Mesenchymal stem cell (in vitro differentiated cells and primary cell): ENCODE measurements around the gene B3GNT2.

Experiments used
- DNase-seq: peaks from one replicate; pipeline ENCODE4 v3.0.0-alpha.2; 2013
- H2AFZ ChIP-seq: one replicate; pipeline ENCODE4 v1.6.1; 2013; ENCODE audit warnings: low read depth, mild to moderate bottlenecking, control low read depth, inconsistent platforms, low read length, moderate library complexity
- H2AK5ac ChIP-seq: 2 replicates; pipeline ENCODE4 v1.6.1; 2013; ENCODE audit warnings: low read length, moderate library complexity, mild to moderate bottlenecking, inconsistent platforms; ENCODE audit not compliant: severe bottlenecking
- H2BK120ac ChIP-seq: one replicate; pipeline ENCODE4 v1.6.1; 2013; ENCODE audit warnings: low read depth, mild to moderate bottlenecking, inconsistent platforms, low read length, moderate library complexity
- H2BK12ac ChIP-seq, 2 experiments: one replicate each; pipeline ENCODE4 v1.6.1; 2013; ENCODE audit warnings: inconsistent platforms in 2 of 2, low read length in 2 of 2, mild to moderate bottlenecking in 2 of 2, moderate library complexity in 2 of 2, control low read depth in 1 of 2
- H2BK15ac ChIP-seq: one replicate; pipeline ENCODE4 v1.6.1; 2013; ENCODE audit warnings: mild to moderate bottlenecking, low read depth, inconsistent platforms; ENCODE audit not compliant: poor library complexity, severe bottlenecking
- H2BK5ac ChIP-seq: 2 replicates; pipeline ENCODE4 v1.6.1; 2013; ENCODE audit warnings: low read depth, mild to moderate bottlenecking, low read length, control low read depth, inconsistent platforms; ENCODE audit not compliant: poor library complexity, severe bottlenecking
- H3K14ac ChIP-seq, 2 experiments: one replicate each; pipeline ENCODE4 v1.6.1; 2013; ENCODE audit warnings: inconsistent platforms in 2 of 2, low read length in 2 of 2, control low read depth in 1 of 2, mild to moderate bottlenecking in 1 of 2, moderate library complexity in 1 of 2
- H3K18ac ChIP-seq, 2 experiments: one replicate each; pipeline ENCODE4 v1.6.1; 2013; ENCODE audit warnings: inconsistent platforms in 2 of 2, low read length in 2 of 2, control low read depth in 1 of 2, low read depth in 1 of 2, mild to moderate bottlenecking in 1 of 2
- H3K23ac ChIP-seq, 2 experiments: one replicate each; pipeline ENCODE4 v1.6.1; 2013; ENCODE audit warnings: inconsistent platforms in 2 of 2, low read length in 2 of 2, mild to moderate bottlenecking in 2 of 2, moderate library complexity in 2 of 2, control low read depth in 1 of 2
- H3K27ac ChIP-seq: 2 replicates; pipeline ENCODE4 v1.5.1; 2013; ENCODE audit warnings: mild to moderate bottlenecking, moderate library complexity, low read length, control low read depth, inconsistent platforms; ENCODE audit not compliant: poor library complexity, severe bottlenecking
- H3K27me3 ChIP-seq, 2 experiments: 2 replicates each; pipeline versions ENCODE4 v1.6.1 to v1.7.0; 2013; ENCODE audit warnings: low read length in 2 of 2, mild to moderate bottlenecking in 2 of 2, moderate library complexity in 2 of 2, control low read depth in 1 of 2, inconsistent platforms in 1 of 2; ENCODE audit not compliant: control insufficient read depth in 1 of 2, insufficient read depth in 1 of 2
- H3K36me3 ChIP-seq, 2 experiments: 2 replicates each; pipeline versions ENCODE4 v1.6.1 to v1.7.0; 2013; ENCODE audit warnings: low read length in 2 of 2, control low read depth in 1 of 2, inconsistent platforms in 1 of 2, low read depth in 1 of 2, mild to moderate bottlenecking in 1 of 2; ENCODE audit not compliant: insufficient read depth in 2 of 2, control insufficient read depth in 1 of 2
- H3K4ac ChIP-seq, 2 experiments: one replicate each; pipeline ENCODE4 v1.6.1; 2013; ENCODE audit warnings: inconsistent platforms in 2 of 2, low read length in 2 of 2, mild to moderate bottlenecking in 2 of 2, moderate library complexity in 2 of 2, control low read depth in 1 of 2, low read depth in 1 of 2
- H3K4me1 ChIP-seq: 2 replicates; pipeline ENCODE4 v1.6.1; 2013; ENCODE audit warnings: low read depth, low read length, control low read depth; ENCODE audit not compliant: control insufficient read depth, insufficient read depth
- H3K4me2 ChIP-seq: 2 replicates; pipeline ENCODE4 v1.6.1; 2013; ENCODE audit warnings: low read length, mild to moderate bottlenecking, inconsistent platforms; ENCODE audit not compliant: poor library complexity, severe bottlenecking
- H3K4me3 ChIP-seq, 2 experiments: 2 replicates each; pipeline versions ENCODE4 v1.5.1 to v1.7.0; 2013; ENCODE audit warnings: low read length in 2 of 2, mild to moderate bottlenecking in 2 of 2, control low read depth in 1 of 2, low read depth in 1 of 2; ENCODE audit not compliant: insufficient read depth in 1 of 2
- H3K79me1 ChIP-seq: replicated peaks from 2 replicates; pipeline ENCODE4 v1.6.1; 2013; ENCODE audit warnings: mild to moderate bottlenecking, control low read depth, low read length, inconsistent platforms; ENCODE audit not compliant: poor library complexity, severe bottlenecking
- H3K9ac ChIP-seq: 2 replicates; pipeline ENCODE4 v1.7.0; 2013; ENCODE audit warnings: mild to moderate bottlenecking, low read length, moderate library complexity
- H3K9me3 ChIP-seq: 2 replicates; pipeline ENCODE4 v1.7.0; 2013; ENCODE audit warnings: mild to moderate bottlenecking, low read length; ENCODE audit not compliant: control insufficient read depth
- H4K8ac ChIP-seq: one replicate; pipeline ENCODE4 v1.6.1; 2013; ENCODE audit warnings: inconsistent platforms, mild to moderate bottlenecking, low read length, moderate library complexity
- H4K91ac ChIP-seq: one replicate; pipeline ENCODE4 v1.6.1; 2013; ENCODE audit warnings: mild to moderate bottlenecking, low read length, inconsistent platforms
- WGBS: methylation state at CpG from one replicate; pipeline ENCODE4 v1.1.7; 2013; ENCODE audit warnings: mixed read lengths; 5-methylcytosine and 5-hydroxymethylcytosine counted together

Gene B3GNT2

GRCh38 chr2:62175728-62176127 is 20.2 kb upstream of the B3GNT2 start:
- Histone ChIP-seq H3K4me2 (no peak overlapping the region), H3K79me1 (no peaks in the 10 kb centered on the region), H2AK5ac (no peak overlapping the region), H3K27me3 (no peaks in the 10 kb centered on the region), H3K9ac (no peak overlapping the region), H3K36me3 (no peaks in the 10 kb centered on the region), H2BK15ac (no peak overlapping the region), H4K91ac (no peak overlapping the region), H3K4me1 (no peaks in the 10 kb centered on the region), H2BK120ac (no peak overlapping the region), H3K23ac (no peak overlapping the region), H3K4me3 (no peak overlapping the region), H3K18ac (no peak overlapping the region), H4K8ac (no peak overlapping the region), H3K9me3 (no peaks in the 10 kb centered on the region), H3K4ac (no peak overlapping the region), H3K27ac (no peak overlapping the region), H2AFZ (no peak overlapping the region), H3K14ac (no peak overlapping the region), H2BK12ac (no peak overlapping the region), H2BK5ac (no peak overlapping the region)
- DNase-seq, result no peak
- 95% methylated on average over 3 of the region's 4 CpGs for WGBS

- Histone ChIP-seq H3K4me1 (no peaks in the 10 kb centered on the region), H3K14ac (no peak overlapping the region), H4K91ac (no peak overlapping the region), H2AK5ac (no peak overlapping the region), H3K18ac (no peak overlapping the region), H2BK120ac (no peak overlapping the region), H3K4ac (no peak overlapping the region), H3K9ac (no peak overlapping the region), H3K79me1 (no peaks in the 10 kb centered on the region), H2BK15ac (no peak overlapping the region), H3K27ac (no peak overlapping the region), H3K23ac (no peak overlapping the region), H3K27me3 (no peaks in the 10 kb centered on the region), H2BK12ac (no peak overlapping the region), H3K4me3 (no peak overlapping the region), H4K8ac (no peak overlapping the region), H3K4me2 (no peak overlapping the region), H3K36me3 (no peaks in the 10 kb centered on the region), H2AFZ (no peak overlapping the region), H2BK5ac (no peak overlapping the region), H3K9me3 (no peaks in the 10 kb centered on the region)
- DNase-seq, result no peak
Measured at GRCh38 chr2:62176801-62177200, 19.1 kb upstream of the B3GNT2 start.

DNA sequence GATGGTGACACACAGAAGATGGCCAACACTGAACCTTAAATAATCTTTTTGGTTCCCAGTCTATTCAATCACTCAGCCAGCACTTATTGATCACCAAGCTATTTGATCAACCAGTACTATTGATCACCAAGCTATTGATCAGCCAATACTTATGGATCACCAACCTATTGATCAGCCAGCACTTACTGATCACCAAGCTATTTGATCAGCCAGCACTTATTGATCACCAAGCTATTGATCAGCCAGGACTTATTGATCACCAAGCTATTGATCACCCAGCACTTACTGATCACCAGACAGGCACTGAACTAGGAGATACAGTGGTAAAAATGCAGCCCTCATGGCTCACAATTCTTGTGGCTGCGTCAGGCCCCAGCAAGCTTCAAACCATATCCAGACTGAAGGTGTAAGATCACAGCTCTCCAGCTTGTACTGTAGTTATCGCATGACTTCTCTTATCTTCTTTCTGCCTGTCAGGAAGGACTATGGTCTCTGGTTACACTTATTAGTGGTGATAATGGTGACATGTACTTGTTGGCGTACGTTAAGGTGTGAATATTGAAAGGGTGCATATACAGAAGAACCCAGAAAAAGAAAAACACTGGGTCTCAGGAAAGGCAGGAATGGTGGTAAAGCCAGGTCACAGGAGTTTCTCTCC is 18.4 kb upstream of the B3GNT2 start:
- H3K4me1 ChIP-seq, result no peaks in the 10 kb centered on the region
- H3K4ac ChIP-seq, result no peak overlapping the region
- no peak for DNase-seq
- no peak overlapping the region for H2AFZ ChIP-seq
- H4K91ac ChIP-seq, result no peak overlapping the region
- H3K79me1 ChIP-seq, result no peaks in the 10 kb centered on the region
- H3K14ac ChIP-seq, result no peak overlapping the region
- H3K18ac ChIP-seq, result no peak overlapping the region
- no peaks in the 10 kb centered on the region for H3K27me3 ChIP-seq
- no peak overlapping the region for H2AK5ac ChIP-seq
- H3K27ac ChIP-seq, result no peak overlapping the region
- no peak overlapping the region for H3K23ac ChIP-seq
- no peak overlapping the region for H2BK12ac ChIP-seq
- 92% methylated on average over 4 of the region's 4 CpGs for WGBS
- H3K9ac ChIP-seq, result no peak overlapping the region
- no peaks in the 10 kb centered on the region for H3K36me3 ChIP-seq
- H2BK15ac ChIP-seq, result no peak overlapping the region
- no peaks in the 10 kb centered on the region for H3K9me3 ChIP-seq
- no peak overlapping the region for H2BK120ac ChIP-seq
- no peak overlapping the region for H4K8ac ChIP-seq
- H3K4me3 ChIP-seq, result no peak overlapping the region
- no peak overlapping the region for H2BK5ac ChIP-seq
- H3K4me2 ChIP-seq, result no peak overlapping the region

- no peaks in the 10 kb centered on the region for H3K79me1 ChIP-seq
- 93% methylated on average over 5 of the region's 5 CpGs for WGBS
- H3K23ac ChIP-seq, result no peak overlapping the region
- H3K18ac ChIP-seq, result no peak overlapping the region
- H3K9ac ChIP-seq, result no peak overlapping the region
- no peaks in the 10 kb centered on the region for H3K4me1 ChIP-seq
- H2BK5ac ChIP-seq, result no peak overlapping the region
- no peak overlapping the region for H4K8ac ChIP-seq
- no peaks in the 10 kb centered on the region for H3K36me3 ChIP-seq
- H3K4me2 ChIP-seq, result no peak overlapping the region
- H3K4ac ChIP-seq, result no peak overlapping the region
- no peaks in the 10 kb centered on the region for H3K9me3 ChIP-seq
- no peak overlapping the region for H2BK12ac ChIP-seq
- DNase-seq, result no peak
- no peak overlapping the region for H3K14ac ChIP-seq
- H2AK5ac ChIP-seq, result no peak overlapping the region
- no peak overlapping the region for H2BK120ac ChIP-seq
- no peak overlapping the region for H2AFZ ChIP-seq
- no peak overlapping the region for H2BK15ac ChIP-seq
- no peak overlapping the region for H4K91ac ChIP-seq
- no peak overlapping the region for H3K27ac ChIP-seq
- H3K4me3 ChIP-seq, result no peak overlapping the region
- no peaks in the 10 kb centered on the region for H3K27me3 ChIP-seq
Measured at GRCh38 chr2:62178741-62179271, 17.1 kb upstream of the B3GNT2 start.
